ENCODE measurements around the gene CMIP.

Gene CMIP

DNA sequence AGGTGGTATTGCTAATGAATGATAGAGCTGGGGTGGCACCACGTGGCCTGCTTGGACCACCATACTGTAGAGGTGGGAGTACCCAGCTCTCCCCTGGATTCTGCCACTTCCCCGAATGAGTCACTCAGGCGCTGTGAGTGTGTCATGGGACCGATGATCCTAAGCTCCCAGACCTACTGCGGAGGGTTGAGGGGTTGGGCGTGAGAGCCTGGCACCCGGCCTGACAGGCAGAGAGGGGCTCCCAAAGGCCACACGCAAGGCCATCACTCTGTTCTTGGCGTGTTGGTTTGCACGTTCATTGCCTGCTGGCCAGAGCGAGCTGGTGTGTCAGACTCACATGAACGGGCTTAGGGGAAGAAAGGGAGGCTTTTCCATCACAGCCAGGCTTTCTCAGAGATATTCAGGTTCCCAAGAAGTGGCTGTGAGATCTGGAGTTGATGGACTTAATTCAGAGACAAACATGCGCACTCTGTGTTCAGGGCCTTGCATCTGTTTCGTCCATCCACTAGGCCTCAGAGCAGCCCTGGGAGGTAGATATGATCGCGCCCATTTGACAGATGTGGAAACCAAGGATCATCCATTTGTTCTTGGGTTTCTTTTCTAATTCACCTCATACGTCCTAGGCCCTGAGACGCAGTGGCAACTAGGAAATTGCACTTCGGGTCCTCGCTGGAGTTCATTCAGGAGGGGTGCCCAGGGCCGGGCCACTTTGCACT lies 41.4 kb downstream of the CMIP start:
- peaks cover 70 to 75% of the 10 kb centered on the region in 2 experiments for H3K4me1 ChIP-seq (ENCODE audit: control insufficient read depth in 1 of 2, insufficient read depth in 1 of 2, low read depth in 1 of 2, low read length in 1 of 2)
- TF ChIP-seq, protein P1, sequence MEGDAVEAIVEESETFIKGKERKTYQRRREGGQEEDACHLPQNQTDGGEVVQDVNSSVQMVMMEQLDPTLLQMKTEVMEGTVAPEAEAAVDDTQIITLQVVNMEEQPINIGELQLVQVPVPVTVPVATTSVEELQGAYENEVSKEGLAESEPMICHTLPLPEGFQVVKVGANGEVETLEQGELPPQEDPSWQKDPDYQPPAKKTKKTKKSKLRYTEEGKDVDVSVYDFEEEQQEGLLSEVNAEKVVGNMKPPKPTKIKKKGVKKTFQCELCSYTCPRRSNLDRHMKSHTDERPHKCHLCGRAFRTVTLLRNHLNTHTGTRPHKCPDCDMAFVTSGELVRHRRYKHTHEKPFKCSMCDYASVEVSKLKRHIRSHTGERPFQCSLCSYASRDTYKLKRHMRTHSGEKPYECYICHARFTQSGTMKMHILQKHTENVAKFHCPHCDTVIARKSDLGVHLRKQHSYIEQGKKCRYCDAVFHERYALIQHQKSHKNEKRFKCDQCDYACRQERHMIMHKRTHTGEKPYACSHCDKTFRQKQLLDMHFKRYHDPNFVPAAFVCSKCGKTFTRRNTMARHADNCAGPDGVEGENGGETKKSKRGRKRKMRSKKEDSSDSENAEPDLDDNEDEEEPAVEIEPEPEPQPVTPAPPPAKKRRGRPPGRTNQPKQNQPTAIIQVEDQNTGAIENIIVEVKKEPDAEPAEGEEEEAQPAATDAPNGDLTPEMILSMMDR (IDR thresholded peaks at IDR 0.05) = no peak
- no peaks in the 10 kb centered on the region for H3K27me3 ChIP-seq
- H3K27ac ChIP-seq = peak overlapping the region; percentile 97
- no peak overlapping the region for H3K4me3 ChIP-seq (ENCODE audit: low read depth in 1 of 2, low read length in 1 of 2)
- no peaks in the 10 kb centered on the region for H3K9me3 ChIP-seq
- H3K36me3 ChIP-seq = peaks cover 10% of the 10 kb centered on the region

DNA sequence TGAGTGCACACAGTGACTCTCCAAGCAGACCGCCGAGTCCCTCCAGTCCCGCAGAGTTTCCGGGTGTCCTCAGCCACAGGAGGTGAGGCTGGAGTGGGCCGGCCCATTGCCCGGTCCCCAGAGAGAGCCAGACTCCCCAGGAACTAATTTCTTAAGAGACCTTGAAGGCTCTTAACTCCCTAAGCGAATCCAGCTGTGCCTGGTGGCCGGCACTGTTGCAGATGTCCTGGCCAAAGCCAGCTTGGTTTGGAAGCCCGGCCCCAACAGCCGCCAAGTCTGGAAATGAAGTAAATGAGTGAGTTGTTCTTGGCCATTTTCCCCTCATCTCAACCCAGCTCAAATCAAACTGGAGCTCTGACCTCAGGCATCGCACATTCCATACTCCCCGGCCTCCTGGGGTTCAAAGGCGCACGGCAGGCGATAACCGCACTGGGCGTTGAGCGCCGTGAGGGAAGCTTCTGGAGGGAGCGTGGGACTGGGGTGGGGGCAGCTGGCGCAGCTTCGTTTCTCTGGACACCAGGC lies 42.0 kb downstream of the CMIP start:
- peaks cover 10% of the 10 kb centered on the region for H3K36me3 ChIP-seq
- H3K9me3 ChIP-seq = no peaks in the 10 kb centered on the region
- TF ChIP-seq, protein P1 (IDR thresholded peaks at IDR 0.05) = no peak
- H3K4me1 ChIP-seq (ENCODE audit: control insufficient read depth in 1 of 2, insufficient read depth in 1 of 2, low read depth in 1 of 2, low read length in 1 of 2) = peaks cover 66 to 70% of the 10 kb centered on the region in 2 experiments
- no peak overlapping the region for H3K4me3 ChIP-seq (ENCODE audit: low read depth in 1 of 2, low read length in 1 of 2)
- no peaks in the 10 kb centered on the region for H3K27me3 ChIP-seq
- H3K27ac ChIP-seq = peak overlapping the region; percentile 97

DNA sequence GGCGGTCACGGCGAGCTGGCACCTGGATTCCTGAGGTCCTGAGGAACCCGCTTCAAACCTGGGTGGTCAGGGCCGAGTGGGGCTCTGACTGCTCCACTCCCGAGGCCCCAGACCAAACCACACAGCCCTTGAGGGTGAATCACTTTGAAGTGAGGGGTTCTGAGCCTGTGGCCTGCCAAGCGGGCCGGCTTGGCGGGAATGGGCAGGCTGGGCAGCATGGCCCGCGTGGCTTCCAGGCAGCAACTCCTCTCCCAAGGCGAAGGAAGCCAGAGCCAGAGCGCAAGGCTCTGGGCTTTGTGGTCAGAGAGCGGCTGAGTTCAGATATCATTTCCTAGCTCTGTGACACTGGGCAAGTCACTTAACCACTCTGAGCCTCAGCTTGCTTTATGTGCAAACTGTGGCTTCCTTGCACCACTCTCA lies 42.7 kb downstream of the CMIP start:
- TF ChIP-seq, protein P1 (IDR thresholded peaks at IDR 0.05) = no peak
- peaks cover 10% of the 10 kb centered on the region for H3K36me3 ChIP-seq
- H3K27ac ChIP-seq = peak overlapping the region; percentile 97
- H3K9me3 ChIP-seq = no peaks in the 10 kb centered on the region
- peaks cover 59 to 65% of the 10 kb centered on the region in 2 experiments for H3K4me1 ChIP-seq (ENCODE audit: control insufficient read depth in 1 of 2, insufficient read depth in 1 of 2, low read depth in 1 of 2, low read length in 1 of 2)
- no peaks in the 10 kb centered on the region for H3K27me3 ChIP-seq
- H3K4me3 ChIP-seq (ENCODE audit: low read depth in 1 of 2, low read length in 1 of 2) = no peak overlapping the region

DNA sequence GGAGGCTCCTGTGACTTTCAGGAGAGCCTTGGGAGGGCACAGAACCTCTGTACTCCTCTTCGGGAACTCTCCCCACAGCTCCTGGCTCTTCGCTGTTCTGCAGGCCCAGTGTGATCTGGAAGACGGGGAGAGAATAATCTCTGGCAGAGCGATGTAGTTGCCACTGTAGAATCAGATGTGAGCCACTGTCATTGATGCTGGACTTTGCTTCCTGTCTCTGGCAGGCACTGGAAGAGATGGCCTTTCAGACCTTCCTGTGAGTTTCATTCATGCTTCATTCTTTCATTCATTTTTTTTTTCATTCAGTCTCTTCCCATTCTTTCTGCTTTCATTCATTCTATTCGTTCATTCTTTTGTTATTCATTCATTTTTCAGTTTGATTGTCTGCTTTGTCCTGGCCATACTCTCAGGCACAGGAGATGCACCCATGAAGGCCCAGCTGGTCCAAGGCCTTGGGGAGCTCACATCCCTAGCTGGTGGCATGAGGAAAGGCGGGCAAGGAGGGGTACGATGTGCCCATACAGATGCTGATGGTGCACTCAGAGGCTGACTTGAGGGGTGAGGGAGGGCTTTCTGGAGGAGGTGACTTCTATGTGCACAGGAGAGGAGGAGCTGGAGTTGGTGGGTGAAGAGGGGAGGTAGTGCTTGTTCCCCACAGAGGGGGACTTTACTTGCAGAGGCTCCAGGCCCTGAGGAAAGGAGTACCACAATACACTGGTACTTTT lies 44.2 kb downstream of the CMIP start:
- Histone ChIP-seq H3K27me3 (no peaks in the 10 kb centered on the region), H3K4me3 (ENCODE audit: low read depth in 1 of 2, low read length in 1 of 2) (no peak overlapping the region), H3K9me3 (no peaks in the 10 kb centered on the region), H3K27ac (peak overlapping the region; percentile 47), H3K36me3 (peaks cover 10% of the 10 kb centered on the region), H3K4me1 (ENCODE audit: control insufficient read depth in 1 of 2, insufficient read depth in 1 of 2, low read depth in 1 of 2, low read length in 1 of 2) (peaks cover 54% of the 10 kb centered on the region in 2 experiments)
- TF ChIP-seq, protein P1 (IDR thresholded peaks at IDR 0.05) = no peak

DNA sequence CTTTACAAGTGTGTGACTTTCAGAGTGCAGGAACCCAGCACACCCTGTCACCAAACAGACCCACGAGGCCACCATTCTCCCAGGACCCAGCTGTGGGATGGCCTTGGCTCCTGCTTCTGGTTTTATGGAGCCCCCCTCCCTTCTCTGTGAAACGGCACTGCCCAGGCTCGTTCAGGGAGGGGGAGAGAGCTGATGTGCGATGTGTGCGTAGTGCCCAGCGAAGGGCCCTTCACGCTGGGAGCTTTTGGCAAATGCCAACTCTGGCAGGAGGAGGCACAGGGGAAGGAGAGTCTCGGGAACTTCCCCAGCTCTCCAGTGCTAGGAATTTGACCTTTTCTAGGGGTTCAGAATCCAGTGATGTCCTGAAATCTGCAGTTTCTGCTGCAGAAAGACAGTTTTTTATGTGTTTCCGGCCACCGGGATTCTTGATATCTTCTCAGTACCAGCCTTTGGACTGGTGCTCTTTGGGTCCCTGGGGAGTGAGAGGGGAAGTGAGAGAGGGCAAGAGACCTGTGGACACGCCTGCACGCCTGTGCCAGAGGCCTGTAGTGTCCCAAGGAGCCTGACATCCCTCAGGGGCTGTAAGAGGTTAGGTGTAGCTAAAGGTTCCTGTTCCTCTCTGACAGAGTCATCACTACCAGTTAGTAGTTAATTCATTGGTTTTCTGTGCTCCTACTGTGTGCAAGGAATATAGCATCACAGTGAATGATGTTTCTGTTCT lies 45.1 kb downstream of the CMIP start:
- peaks cover 54% of the 10 kb centered on the region in 2 experiments for H3K4me1 ChIP-seq (ENCODE audit: control insufficient read depth in 1 of 2, insufficient read depth in 1 of 2, low read depth in 1 of 2, low read length in 1 of 2)
- no peaks in the 10 kb centered on the region for H3K9me3 ChIP-seq
- no peaks in the 10 kb centered on the region for H3K27me3 ChIP-seq
- peaks cover 10% of the 10 kb centered on the region for H3K36me3 ChIP-seq
- H3K4me3 ChIP-seq (ENCODE audit: low read depth in 1 of 2, low read length in 1 of 2) = no peak overlapping the region
- peak overlapping the region; percentile 47 for H3K27ac ChIP-seq
- TF ChIP-seq, protein P1 (IDR thresholded peaks at IDR 0.05) = no peak
